ENCODE results near the gene SIGMAR1.

GRCh38 chr9:34642679-34643078 lies 5.1 kb upstream of the SIGMAR1 start:
- TF ChIP-seq CTCF (conservative IDR thresholded peaks at IDR 0.05; ENCODE audit: low read length) = no peak
- no peak for TF ChIP-seq EZH2phosphoT487 (IDR thresholded peaks at IDR 0.05; ENCODE audit: borderline replicate concordance)

Measured in Loucy (cell line).